Activated CD4-positive, alpha-beta T cell treated with anti-CD3 and anti-CD28 coated beads, Interleukin-2, Interleukin-6, amounts not matched to agents 100 ng/mL and 50 ng/mL, durations not matched to agents 16 hours and 8 hours (primary cell): ENCODE results near the gene ASPG.

Source experiments
- DNase-seq: peaks from one replicate; pipeline ENCODE4 v3.0.0-alpha.2; 2020

ASPG gene

GRCh38 chr14:104119119-104119487, 33.6 kb downstream of the ASPG start:
- no peak for DNase-seq

DNA sequence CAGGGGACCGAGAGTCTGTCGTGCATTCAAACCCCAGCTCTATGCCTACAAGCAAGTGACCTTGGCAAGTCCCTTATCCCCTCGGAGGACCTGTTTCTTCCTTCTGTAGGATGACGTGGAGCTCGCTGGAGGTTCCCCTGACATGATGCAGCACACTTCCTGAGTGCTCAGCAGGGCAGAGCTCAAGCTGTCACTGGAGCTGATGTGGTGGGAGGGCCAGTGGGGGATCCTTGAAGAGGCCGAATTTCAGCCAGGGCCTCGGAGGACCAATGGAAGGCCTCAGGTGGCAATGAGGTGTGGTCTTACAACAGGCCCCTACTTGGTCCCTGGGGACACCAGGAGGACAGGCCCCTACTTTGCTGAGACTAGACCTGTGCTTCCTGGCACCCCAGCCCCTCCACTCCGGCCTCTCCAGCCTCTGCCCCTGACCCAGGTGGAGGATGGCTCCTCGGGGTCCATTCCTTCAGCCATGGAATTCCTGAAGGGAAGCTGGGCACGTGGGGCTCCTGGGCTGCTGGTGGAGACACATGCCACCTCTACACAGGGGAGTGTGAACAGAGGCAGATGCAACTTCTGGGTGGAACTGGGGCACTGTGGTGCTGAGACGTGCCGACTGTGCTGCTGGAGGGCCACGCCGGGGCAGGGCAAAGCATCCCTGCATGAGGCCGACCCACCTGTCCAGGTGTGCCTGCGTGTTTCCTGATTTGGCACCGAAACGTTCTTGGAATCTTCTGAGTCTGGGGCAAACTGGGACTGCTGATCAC, 34.2 kb downstream of the ASPG start:
- no peak for DNase-seq

DNA sequence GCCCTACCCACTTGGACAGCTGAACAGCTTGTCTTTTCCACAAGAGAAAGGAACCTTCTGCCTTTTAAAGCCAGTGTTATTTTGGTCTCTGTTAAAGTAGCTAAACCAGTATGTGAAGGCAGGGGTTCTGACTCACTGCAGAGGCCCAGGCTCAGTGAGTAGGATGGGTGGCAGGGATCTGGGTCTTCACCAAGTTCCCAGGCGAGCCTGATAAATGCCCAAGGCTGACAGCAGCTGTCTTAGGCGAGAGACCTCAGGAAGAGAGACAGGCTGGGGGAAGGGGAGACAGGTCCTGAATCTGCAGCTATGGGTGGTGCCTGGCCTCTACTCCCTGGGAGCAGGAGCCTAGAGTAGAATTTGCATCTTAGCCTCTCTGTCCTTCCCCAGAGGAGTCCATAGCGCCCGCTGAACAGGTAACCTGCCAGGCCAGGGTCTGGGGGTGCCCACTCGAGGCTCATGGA, 34.8 kb downstream of the ASPG start:
- DNase-seq, result no peak

DNA sequence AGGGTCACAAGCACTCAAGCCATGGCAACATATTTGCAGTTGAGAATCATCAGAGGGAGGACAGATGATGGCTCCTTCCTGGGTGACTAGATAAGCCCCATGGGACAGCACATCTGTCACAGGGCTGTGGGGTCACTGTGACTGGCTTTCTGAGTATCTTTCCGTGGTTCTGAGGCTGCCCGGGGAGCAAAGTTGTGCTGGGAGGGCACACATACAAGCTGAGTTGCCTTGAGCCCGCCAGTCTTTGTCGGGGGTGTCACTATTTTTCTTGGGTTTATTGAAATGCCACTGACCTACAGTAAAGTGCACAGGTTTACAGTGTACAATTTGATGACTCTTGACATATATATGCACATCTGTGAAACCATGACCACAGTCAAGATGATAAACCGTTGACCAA, 35.6 kb downstream of the ASPG start:
- no peak for DNase-seq

DNA sequence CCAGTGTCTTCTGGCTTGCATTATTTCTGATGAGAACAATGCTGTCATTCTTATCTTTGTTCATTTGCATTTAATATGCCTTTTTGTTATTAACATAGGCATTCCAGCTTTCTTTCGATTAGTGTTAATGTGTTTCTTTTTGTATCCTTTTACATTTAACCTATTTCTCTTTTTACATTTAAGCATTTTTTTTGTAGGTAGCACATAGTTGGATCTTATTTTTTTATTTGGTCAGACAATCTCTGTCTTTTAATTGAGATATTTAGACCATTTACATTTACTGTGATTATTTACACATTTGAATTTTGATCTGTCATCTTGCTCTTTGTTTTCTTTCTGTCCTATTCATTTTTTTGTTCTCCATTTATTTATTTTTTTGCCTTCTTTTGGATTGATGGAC, 38.4 kb downstream of the ASPG start:
- DNase-seq, result no peak

DNA sequence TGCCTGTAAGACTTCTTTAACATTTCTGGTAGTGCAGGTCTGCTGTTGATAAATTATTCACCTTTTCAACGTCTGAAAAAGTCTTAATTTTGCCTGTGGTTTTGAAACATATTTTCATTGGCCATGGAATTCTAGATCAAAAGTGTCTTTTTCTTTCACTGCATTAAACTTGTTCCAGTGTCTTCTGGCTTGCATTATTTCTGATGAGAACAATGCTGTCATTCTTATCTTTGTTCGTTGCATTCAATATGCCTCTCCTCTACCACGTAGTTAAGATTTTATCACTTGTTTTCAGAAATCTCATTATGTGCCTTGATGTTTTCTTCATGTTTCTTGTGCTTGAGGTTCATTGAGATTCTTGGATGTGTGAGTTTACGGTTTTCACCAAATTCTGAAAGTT, 39.5 kb downstream of the ASPG start:
- DNase-seq, result no peak

DNA sequence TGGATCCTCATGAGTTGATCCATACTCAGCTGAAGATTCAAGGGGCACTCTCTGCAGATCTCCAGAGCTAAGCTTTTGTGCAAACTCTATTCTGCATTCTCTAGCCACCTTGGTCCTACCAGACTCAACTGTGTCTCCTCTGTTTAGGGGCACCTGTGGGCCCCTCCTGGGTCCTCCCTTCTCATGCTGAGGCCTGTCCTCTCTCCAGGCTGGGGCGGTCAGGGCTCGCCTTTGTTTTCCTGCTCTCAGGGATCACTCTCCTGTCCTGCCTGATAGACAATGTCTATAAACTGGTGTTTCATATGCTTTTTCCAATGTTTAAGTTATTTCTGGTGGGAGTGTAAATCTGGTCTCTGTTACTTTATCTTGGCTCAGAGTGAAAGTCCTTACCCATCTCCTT, 41.3 kb downstream of the ASPG start:
- DNase-seq, result no peak

GRCh38 chr14:104128981-104129380, 43.5 kb downstream of the ASPG start:
- no peak for DNase-seq

- DNase-seq, result no peak
Measured at GRCh38 chr14:104129556-104129955, 44.1 kb downstream of the ASPG start.

GRCh38 chr14:104130974-104131651, 45.6 kb downstream of the ASPG start:
- peak; percentile 31 for DNase-seq

DNA sequence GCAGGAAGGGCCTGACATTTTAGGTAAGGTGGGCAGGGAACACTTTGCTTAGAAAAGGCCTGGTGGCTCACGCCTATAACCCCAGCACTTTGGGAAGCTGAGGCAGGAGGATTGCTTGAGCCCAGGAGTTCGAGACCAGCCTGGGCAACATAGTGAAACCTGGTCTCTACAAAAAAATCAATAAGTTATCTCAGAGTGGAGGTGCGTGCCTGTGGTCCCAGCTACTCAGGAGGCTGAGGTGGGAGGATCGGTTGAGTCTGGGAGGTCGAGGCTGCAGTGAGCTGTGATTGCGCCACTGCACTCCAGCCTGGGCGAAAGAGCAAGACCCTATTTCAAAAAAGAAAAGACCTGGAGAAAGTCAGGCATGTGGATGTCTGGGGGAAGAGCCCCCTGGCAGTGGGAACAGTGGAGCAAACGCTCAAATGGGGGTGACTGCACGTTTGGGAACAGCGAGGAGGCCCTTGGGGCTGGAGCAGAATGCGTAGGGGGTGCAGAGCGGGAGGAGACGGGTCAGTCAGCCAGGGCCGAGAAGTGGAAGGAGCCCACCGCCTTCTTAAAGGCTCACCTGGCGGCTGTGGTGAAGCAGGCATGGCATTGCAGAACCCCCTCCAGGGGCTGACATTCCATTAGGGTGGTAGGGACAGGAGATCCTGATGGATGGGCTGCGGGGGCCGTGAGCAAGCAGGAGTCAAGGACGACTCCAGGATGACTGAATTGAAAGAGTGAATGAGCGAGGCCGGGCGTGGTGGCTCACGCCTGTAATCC, 46.6 kb downstream of the ASPG start:
- DNase-seq, result no peak

GRCh38 chr14:104132981-104133380, 47.5 kb downstream of the ASPG start:
- DNase-seq, result no peak

DNA sequence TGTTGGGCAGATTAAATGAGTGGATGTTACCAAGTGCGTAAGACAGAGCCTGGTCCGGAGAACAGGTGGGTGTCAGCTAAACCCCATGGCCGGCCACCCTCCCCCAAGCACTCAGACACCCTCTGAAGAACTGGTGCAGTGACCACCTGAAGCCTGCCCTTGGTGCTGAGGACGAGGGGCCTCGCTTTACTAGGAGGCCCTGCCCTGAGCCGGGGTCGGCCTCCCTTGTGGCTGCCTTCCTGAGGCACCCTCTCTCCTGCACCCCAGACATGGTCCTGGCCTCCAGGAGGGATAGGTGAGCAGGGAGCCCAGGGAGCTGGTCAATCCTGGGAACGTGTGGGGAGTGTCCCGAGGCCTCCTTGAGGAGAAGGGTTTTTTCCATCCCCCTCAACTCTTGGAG, 48.0 kb downstream of the ASPG start:
- DNase-seq, result no peak

DNA sequence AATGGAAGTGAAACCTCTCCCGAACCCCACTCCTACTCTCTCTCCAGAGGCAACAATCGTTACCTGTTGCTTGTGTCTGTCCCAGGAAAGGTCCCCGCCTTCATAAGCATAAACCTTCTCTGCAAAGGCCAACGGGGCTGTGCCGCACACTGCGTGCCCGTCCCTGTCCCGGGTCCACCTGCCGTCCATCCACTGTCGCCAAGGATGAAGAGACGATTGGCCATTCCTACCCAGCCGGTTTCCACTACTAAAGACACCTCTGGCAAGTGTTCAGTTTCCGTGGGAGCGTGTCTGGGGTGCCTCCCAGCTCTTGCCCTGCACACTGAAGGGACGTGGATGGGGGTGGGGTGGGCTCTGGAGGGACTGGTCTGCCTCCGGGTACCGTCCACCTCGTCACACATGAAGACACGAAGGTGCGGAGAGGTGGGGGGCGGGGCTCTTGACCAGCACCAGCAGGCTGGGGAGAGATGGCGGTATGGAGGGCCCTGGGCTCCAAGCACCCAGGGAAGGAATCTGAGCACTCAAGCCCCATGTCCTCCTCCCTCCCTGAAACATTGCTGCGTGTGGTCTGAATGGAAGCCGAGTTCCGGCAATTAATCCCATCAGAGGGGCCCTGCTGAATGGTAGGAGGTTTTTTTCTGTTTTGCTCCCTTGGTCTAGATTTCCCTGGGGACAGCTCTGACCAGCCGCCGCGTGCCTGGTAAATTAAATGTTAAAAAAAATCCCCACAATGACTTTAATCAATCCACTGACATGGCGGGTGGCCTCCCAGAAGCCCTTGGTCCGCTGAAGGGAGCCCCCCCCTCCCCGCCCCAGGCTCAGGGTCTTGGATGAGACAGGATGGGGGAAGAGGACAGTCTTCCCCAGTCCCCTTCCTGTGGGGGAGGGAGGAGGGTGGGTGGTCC, 48.8 kb downstream of the ASPG start:
- no peak for DNase-seq

DNA sequence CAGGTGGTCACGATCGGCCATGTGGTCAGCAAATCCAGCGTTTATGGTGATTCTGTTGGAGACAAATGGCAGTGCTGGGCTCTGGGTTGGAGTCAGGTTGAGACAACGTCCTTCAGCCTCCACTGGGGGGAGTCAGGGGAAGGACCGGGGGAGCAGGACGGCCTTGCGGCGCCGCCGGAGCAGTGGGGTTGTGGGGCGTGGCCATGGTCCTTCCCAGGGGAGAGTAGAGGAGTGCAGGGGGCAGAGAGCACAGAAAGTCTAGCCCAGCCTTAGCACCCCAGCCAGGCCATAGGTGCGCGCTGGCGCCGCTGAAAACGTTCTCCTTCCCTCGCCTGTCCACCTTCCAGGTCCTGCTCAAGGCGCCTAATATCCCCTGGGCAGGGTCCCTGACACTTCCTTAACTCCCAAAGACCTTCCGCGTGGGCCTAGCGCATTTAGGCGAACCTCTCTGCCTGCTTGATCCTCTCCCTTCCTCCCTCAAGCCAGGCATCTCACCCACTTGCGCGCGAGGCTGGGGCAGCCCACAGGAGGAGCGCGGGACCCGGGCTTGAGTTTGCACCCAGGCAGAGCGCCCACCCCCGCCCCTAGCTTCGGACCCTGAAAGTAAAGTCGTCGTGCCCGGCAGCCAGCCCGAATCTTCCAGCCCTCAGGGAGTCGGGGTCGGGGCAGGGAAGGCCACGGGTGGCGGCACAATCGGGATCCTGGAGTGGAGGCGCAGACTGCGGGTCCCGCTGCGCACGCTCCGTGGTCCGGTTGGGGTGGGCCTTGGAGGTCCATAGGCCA, 49.8 kb downstream of the ASPG start:
- peak; percentile 25 for DNase-seq

DNA sequence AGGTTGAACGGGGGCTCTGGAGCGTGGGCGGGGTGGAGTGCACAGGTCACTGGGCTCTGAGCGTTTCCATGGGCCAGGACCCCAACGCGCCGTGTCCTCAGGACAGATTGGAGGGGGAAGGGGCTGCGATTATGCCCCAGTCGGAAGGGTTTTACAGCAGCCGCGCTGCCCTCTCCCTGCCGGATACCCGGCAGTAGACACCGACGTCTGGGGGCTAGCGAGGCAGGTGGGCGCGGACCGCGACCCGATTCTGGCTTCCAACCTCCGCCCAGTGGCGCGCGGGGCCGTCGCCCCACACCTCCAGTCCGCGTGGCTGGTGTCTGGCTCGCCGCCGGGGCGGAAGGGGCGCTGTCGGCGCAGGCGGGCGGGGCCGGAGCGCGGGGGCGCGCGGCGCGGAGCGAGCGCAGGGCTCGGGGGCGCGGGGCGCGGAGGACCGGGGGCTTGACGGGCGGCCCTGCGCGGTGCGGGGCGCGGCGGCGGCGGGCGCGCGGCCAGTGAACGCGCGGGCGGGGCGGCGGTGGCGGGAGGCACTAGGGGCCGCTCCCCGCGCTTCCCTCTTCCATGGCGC, 50.5 kb downstream of the ASPG start:
- no peak for DNase-seq

- no peak for DNase-seq
Measured at GRCh38 chr14:104136472-104137296, 51.2 kb downstream of the ASPG start.

DNA sequence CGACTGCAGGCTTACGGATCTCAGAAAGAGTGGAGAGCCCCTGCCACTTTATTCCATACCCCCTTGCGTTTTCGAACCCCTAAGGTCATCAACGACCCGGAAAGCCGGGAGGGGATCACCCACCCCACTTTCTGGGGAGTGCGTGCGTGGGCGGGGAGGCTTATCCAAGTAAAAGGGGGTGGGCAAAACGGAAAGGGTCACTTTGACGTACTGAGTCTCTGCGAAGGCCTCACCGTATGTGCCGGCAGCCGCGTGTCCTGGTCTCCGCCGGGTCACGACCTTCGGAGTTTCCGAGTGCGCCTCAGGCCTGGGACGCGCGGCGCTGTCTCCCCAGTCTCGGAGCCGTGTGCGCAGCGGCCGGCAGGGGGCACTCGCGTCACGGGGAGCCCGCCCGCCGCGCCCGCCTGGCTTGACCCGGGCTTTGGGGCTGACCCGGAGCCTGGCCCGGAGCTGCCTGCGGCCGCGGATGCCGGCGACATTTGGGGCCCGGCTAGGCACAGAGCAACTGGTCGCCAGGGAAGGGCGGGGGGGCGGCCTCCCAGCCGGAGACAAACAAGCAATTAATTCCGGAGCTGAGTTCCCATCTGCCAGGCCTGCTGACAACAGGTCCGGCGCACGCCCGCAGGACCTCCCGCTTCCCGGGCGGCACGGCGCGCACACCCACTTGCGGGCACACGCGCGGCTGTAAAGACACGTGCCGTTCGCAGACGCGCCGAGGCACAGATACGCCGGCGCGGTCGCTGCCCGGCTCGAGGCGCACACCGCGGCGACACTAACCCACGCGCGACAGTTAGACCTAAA, 52.0 kb downstream of the ASPG start:
- peak; percentile 77 for DNase-seq

- DNase-seq, result peak; percentile 23
Measured at GRCh38 chr14:104138098-104138717, 52.7 kb downstream of the ASPG start, which contains the start of gene KIF26A. KIF26A (plus strand) TSS chr14:104138587; CDS start chr14:104138723, 136 bp downstream.
